Endothelial cell of umbilical vein (primary cell): ENCODE data around the gene PRR15. TPM values are rescaled to one million over a fixed set of nuclear protein-coding genes. Genes with fewer than 3 reads are reported as not detected.

Experiments used
- BruUV-seq: library from RNA; stranded (reverse); fragments of 400-500 nt; replicated peaks from 2 replicates; lab custom pipeline; 2021; lab: Mats Ljungman, UMichigan
- CTCF ChIA-PET: fragments of 300-600, 350-600 bp; sonication (Branson Sonifier 250); formaldehyde crosslinking; loops from one replicate; lab custom pipeline; 2021; ENCODE audit warnings: antibody characterized with exemption, inconsistent platforms; lab: Charles Lee
- POLR2A ChIA-PET: fragments of 300-600, 350-600 bp; sonication (Branson Sonifier 250); formaldehyde crosslinking; loops from one replicate; lab custom pipeline; 2021; ENCODE audit warnings: antibody characterized with exemption, inconsistent platforms; lab: Charles Lee
- DNase-seq: peaks from one replicate; pipeline ENCODE4 v3.0.0-alpha.2; 2011; ENCODE audit warnings: low read depth, low spot score
- FAIRE-seq: peaks from 2 replicates; lab custom pipeline; 2011; peaks lifted over from hg19 to GRCh38; lab: Jason Lieb, UNC
- H2AFZ ChIP-seq: 2 replicates; pipeline ENCODE4 v1.6.0; 2012; ENCODE audit warnings: low read depth, low read length, control low read depth, inconsistent platforms
- H3K27ac ChIP-seq: 2 replicates; pipeline ENCODE4 v1.5.1; 2011; ENCODE audit warnings: low read depth, mild to moderate bottlenecking, control low read depth, low read length, moderate library complexity; ENCODE audit not compliant: insufficient read depth
- H3K27me3 ChIP-seq, 2 experiments: 2 replicates each; pipeline versions ENCODE4 v1.6.0 to v1.6.1; 2011; ENCODE audit warnings: low read length in 2 of 2, mixed read lengths in 1 of 2; ENCODE audit not compliant: control insufficient read depth in 2 of 2, insufficient read depth in 2 of 2
- H3K36me3 ChIP-seq, 2 experiments: 2 replicates in 1 of 2; 3 replicates in 1 of 2; pipeline ENCODE4 v1.5.1; 2011; ENCODE audit warnings: low read length in 2 of 2, mild to moderate bottlenecking in 1 of 2, moderate library complexity in 1 of 2; ENCODE audit not compliant: control insufficient read depth in 2 of 2, insufficient read depth in 2 of 2; ENCODE audit errors: extremely low read depth in 1 of 2
- H3K4me1 ChIP-seq: 3 replicates; pipeline ENCODE4 v1.5.1; 2011; ENCODE audit warnings: mild to moderate bottlenecking, low read length; ENCODE audit not compliant: control insufficient read depth, insufficient read depth; ENCODE audit errors: extremely low read depth
- H3K4me2 ChIP-seq: 2 replicates; pipeline ENCODE4 v1.6.1; 2011; ENCODE audit warnings: low read length, control low read depth, mixed read lengths; ENCODE audit not compliant: insufficient read depth
- H3K4me3 ChIP-seq, 3 experiments: fragments of 200-600 bp in 1 of 3; sonication (generic), shearing (Covaris generic) in 1 of 3; replicated peaks in 1 of 3; 2 replicates each; pipeline ENCODE4 v1.5.1; 2011 to 2016; ENCODE audit warnings: control low read depth in 3 of 3, low read length in 3 of 3, mild to moderate bottlenecking in 2 of 3, inconsistent platforms in 1 of 3, low read depth in 1 of 3, moderate library complexity in 1 of 3; ENCODE audit not compliant: insufficient read depth in 1 of 3
- H3K79me2 ChIP-seq: 2 replicates; pipeline ENCODE4 v1.6.0; 2012; ENCODE audit warnings: low read length, inconsistent platforms; ENCODE audit not compliant: control insufficient read depth, insufficient read depth
- H3K9ac ChIP-seq: replicated peaks from 2 replicates; pipeline ENCODE3; 2011; ENCODE audit warnings: low read length, control low read depth; ENCODE audit not compliant: insufficient read depth; ENCODE audit errors: extremely low read depth
- H3K9me1 ChIP-seq: replicated peaks from 3 replicates; pipeline ENCODE4 v1.6.0; 2011; ENCODE audit warnings: mild to moderate bottlenecking, low read length; ENCODE audit not compliant: control insufficient read depth, insufficient read depth; ENCODE audit errors: extremely low read depth
- H3K9me3 ChIP-seq: replicated peaks from 2 replicates; pipeline ENCODE4 v1.5.1; 2012; ENCODE audit warnings: low read length, inconsistent platforms; ENCODE audit not compliant: control insufficient read depth, insufficient read depth
- H4K20me1 ChIP-seq: replicated peaks from 2 replicates; pipeline ENCODE3; 2011; ENCODE audit warnings: mild to moderate bottlenecking, low read length; ENCODE audit not compliant: control insufficient read depth, insufficient read depth; ENCODE audit errors: extremely low read depth
- CTCF ChIP-seq, 2 donors: IDR thresholded peaks; 1 replicate in 1 of 2; 2 replicates in 1 of 2; pipeline ENCODE4 v1.5.1; 2011; ENCODE audit warnings: low read length in 2 of 2, mild to moderate bottlenecking in 2 of 2, moderate library complexity in 2 of 2, control low read depth in 1 of 2, inconsistent platforms in 1 of 2, low read depth in 1 of 2; ENCODE audit not compliant: insufficient read depth in 1 of 2; ENCODE audit errors: extremely low read depth in 1 of 2
- EZH2 ChIP-seq: IDR thresholded peaks from 2 replicates; pipeline ENCODE4 v1.6.1; 2012; ENCODE audit warnings: borderline replicate concordance, low read depth, mild to moderate bottlenecking, moderate library complexity, low read length, inconsistent platforms; ENCODE audit not compliant: severe bottlenecking
- FOS ChIP-seq: IDR thresholded peaks from 2 replicates; pipeline ENCODE4 v1.6.1; 2011; ENCODE audit warnings: mild to moderate bottlenecking, low read length, moderate library complexity, borderline replicate concordance; ENCODE audit not compliant: insufficient read depth
- GATA2 ChIP-seq: IDR thresholded peaks from 2 replicates; pipeline ENCODE4 v1.7.0; 2011; ENCODE audit warnings: low read depth, mild to moderate bottlenecking, moderate library complexity, mixed read lengths, low read length; ENCODE audit not compliant: insufficient read length, insufficient read depth
- JUN ChIP-seq: IDR thresholded peaks from 2 replicates; pipeline ENCODE4 v1.6.1; 2011; ENCODE audit warnings: borderline replicate concordance, low read depth; ENCODE audit not compliant: insufficient read length, insufficient read depth
- MAX ChIP-seq: IDR thresholded peaks from 2 replicates; pipeline ENCODE4 v1.6.1; 2011; ENCODE audit not compliant: insufficient read depth, insufficient read length
- MYC ChIP-seq: IDR thresholded peaks from one replicate; pipeline ENCODE4 v1.6.1; 2011; ENCODE audit warnings: mild to moderate bottlenecking, low read depth, low read length
- POLR2A ChIP-seq: IDR thresholded peaks from 2 replicates; pipeline ENCODE4 v1.6.1; 2012; ENCODE audit warnings: low read depth, mild to moderate bottlenecking, control low read depth, low read length
- POLR2AphosphoS5 ChIP-seq: IDR thresholded peaks from 2 replicates; pipeline ENCODE4 v1.6.1; 2012; ENCODE audit warnings: low read depth, mild to moderate bottlenecking, control low read depth, low read length, moderate library complexity; ENCODE audit not compliant: insufficient read depth
- dilution Hi-C: fragments of 300-500 bp; cut with MboI; formaldehyde crosslinking; loops from one replicate; pipeline ENCODE4 v1.15.0; 2019; ENCODE audit warnings: low sequenced_read_pairs; ENCODE audit not compliant: extremely low pct_ligation_motif_present
- intact Hi-C: fragments of 100-400 bp; cut with micrococcal nuclease; formaldehyde crosslinking; loops from one replicate; pipeline ENCODE4 v1.10.0; 2022
- polyA plus RNA-seq, 4 experiments: library from polyadenylated mRNA; depleted of rRNA in 3 of 4; stranded (reverse) in 3 of 4; unstranded in 1 of 4; fragments of >200 nt; gene quantifications; 2 replicates each; pipeline versions ENCODE4 v1.2.1 to v1.2.3, GENCODE V29; 2011 to 2012; ENCODE audit warnings: missing spikeins in 1 of 4
- total RNA-seq: library from RNA; stranded (reverse); gene quantifications from 2 replicates; pipeline ENCODE4 v1.2.3, GENCODE V29; 2021

Gene PRR15
- total and polyA plus RNA-seq, 2 donors (not counting 3 experiments of a cell fraction or from before 2014, with no cell fraction given): 1.8 to 5.0 TPM

GRCh38 chr7:29613100-29613499 lies 49.5 kb downstream of the PRR15 start:
- H2AFZ ChIP-seq: no peak overlapping the region
- dilution Hi-C loops (no loop called here), intact Hi-C loops (no loop called here)
- ChIA-PET POLR2A (no interaction called here), CTCF (interaction anchor here (1.2 kb wide), 1 partner anchor 9 kb away, joined by 3 read pairs; no protein-coding TSS in a partner anchor)
- H3K79me2 ChIP-seq: no peaks in the 10 kb centered on the region
- H3K27me3 ChIP-seq: no peaks in the 10 kb centered on the region
- FAIRE-seq: no peak
- H3K4me1 ChIP-seq: no peaks in the 10 kb centered on the region
- H4K20me1 ChIP-seq: no peaks in the 10 kb centered on the region
- no peak overlapping the region for H3K4me3 ChIP-seq
- H3K4me2 ChIP-seq: no peak overlapping the region
- no peak overlapping the region for H3K9ac ChIP-seq
- no TSS peak for BruUV-seq
- no peaks in the 10 kb centered on the region for H3K9me1 ChIP-seq
- no peak for DNase-seq
- no peak for TF ChIP-seq JUN
- no peaks in the 10 kb centered on the region for H3K9me3 ChIP-seq
- H3K27ac ChIP-seq: no peak overlapping the region
- no peaks in the 10 kb centered on the region for H3K36me3 ChIP-seq

GRCh38 chr7:29614229-29614628 lies 50.6 kb downstream of the PRR15 start:
- intact Hi-C loops: no loop called here
- no peak overlapping the region for H3K4me2 ChIP-seq
- dilution Hi-C loops: no loop called here
- H3K4me1 ChIP-seq: no peaks in the 10 kb centered on the region
- TF ChIP-seq CTCF (IDR thresholded peaks at IDR 0.05; ENCODE audit: extremely low read depth in 1 of 2, insufficient read depth in 1 of 2, low read depth in 1 of 2, low read length in 2 of 2): no peak
- no peak for TF ChIP-seq MYC
- no peak for TF ChIP-seq GATA2
- no peak for TF ChIP-seq MAX
- TF ChIP-seq EZH2: no peak
- no peak for TF ChIP-seq FOS
- no peak for TF ChIP-seq POLR2AphosphoS5
- TF ChIP-seq JUN: no peak
- TF ChIP-seq POLR2A: no peak
- H3K9me3 ChIP-seq: no peaks in the 10 kb centered on the region
- H4K20me1 ChIP-seq: no peaks in the 10 kb centered on the region
- H2AFZ ChIP-seq: no peak overlapping the region
- H3K9ac ChIP-seq: no peak overlapping the region
- no peak for DNase-seq
- H3K27ac ChIP-seq: no peak overlapping the region
- POLR2A ChIA-PET: no interaction called here
- CTCF ChIA-PET: no interaction called here
- H3K27me3 ChIP-seq: no peaks in the 10 kb centered on the region
- H3K9me1 ChIP-seq: no peaks in the 10 kb centered on the region
- FAIRE-seq: no peak
- no peaks in the 10 kb centered on the region for H3K79me2 ChIP-seq
- H3K4me3 ChIP-seq: no peak overlapping the region
- no TSS peak for BruUV-seq
- H3K36me3 ChIP-seq: no peaks in the 10 kb centered on the region
